ENCODE data around the gene HDAC1.
"Not testable (repeated sequence)": the region's sequence is repeated elsewhere in the genome, so short reads cannot be mapped to it uniquely, and the experiment has no call there.

HDAC1 gene

GRCh38 chr1:32274646-32275340 lies 17.1 kb upstream of the HDAC1 start:
- no peak for ATAC-seq

- no peak for ATAC-seq
Measured at GRCh38 chr1:32275424-32275823, 16.5 kb upstream of the HDAC1 start.

- no peak for ATAC-seq
Measured at GRCh38 chr1:32276032-32276782, 15.7 kb upstream of the HDAC1 start.

- not testable (repeated sequence) for ATAC-seq
Measured at GRCh38 chr1:32284777-32285176, 7.1 kb upstream of the HDAC1 start.

- no peak for ATAC-seq
Measured at GRCh38 chr1:32285658-32286057, 6.2 kb upstream of the HDAC1 start.

- no peak for ATAC-seq
Measured at GRCh38 chr1:32286763-32287162, 5.1 kb upstream of the HDAC1 start.

GRCh38 chr1:32289256-32289655 lies 2.6 kb upstream of the HDAC1 start:
- ATAC-seq = no peak

- no peak for ATAC-seq
Measured at GRCh38 chr1:32291145-32291707, 657 bp upstream of the HDAC1 start.

- not testable (repeated sequence) for ATAC-seq
Measured at GRCh38 chr1:32298211-32298610, 6.3 kb downstream of the HDAC1 start.

- no peak for ATAC-seq
Measured at GRCh38 chr1:32299327-32299726, 7.4 kb downstream of the HDAC1 start.

GRCh38 chr1:32303358-32303757 lies 11.5 kb downstream of the HDAC1 start:
- no peak for ATAC-seq

- ATAC-seq = no peak
Measured at GRCh38 chr1:32303997-32304622, 12.2 kb downstream of the HDAC1 start.

GRCh38 chr1:32305310-32305709 lies 13.4 kb downstream of the HDAC1 start:
- ATAC-seq = no peak

GRCh38 chr1:32307324-32307723 lies 15.4 kb downstream of the HDAC1 start:
- peak; percentile 83 to 94 for ATAC-seq

- no peak for ATAC-seq
Measured at GRCh38 chr1:32309960-32310359, 18.1 kb downstream of the HDAC1 start.

- no peak for ATAC-seq
Measured at GRCh38 chr1:32311709-32312393, 20.0 kb downstream of the HDAC1 start.

- ATAC-seq = no peak
Measured at GRCh38 chr1:32316903-32317277, 25.0 kb downstream of the HDAC1 start.

- no peak for ATAC-seq
Measured at GRCh38 chr1:32318127-32318869, 26.4 kb downstream of the HDAC1 start.

GRCh38 chr1:32321712-32322291 lies 29.9 kb downstream of the HDAC1 start:
- ATAC-seq = peak; percentile 66 to 74

GRCh38 chr1:32327204-32327603 lies 35.3 kb downstream of the HDAC1 start:
- no peak for ATAC-seq

- no peak for ATAC-seq
Measured at GRCh38 chr1:32329931-32330466, 38.1 kb downstream of the HDAC1 start.

Measured in activated CD4-positive, CD25-positive, alpha-beta regulatory T cell treated with anti-CD3 and anti-CD28 coated beads, Interleukin-2, amount 50 U/mL, for 24 hours (primary cell).